IMR-90 (cell line): Measurements from ENCODE around the gene AUTS2. TPM values are rescaled to one million over a fixed set of nuclear protein-coding genes. Genes with fewer than 3 reads are reported as not detected.

Source experiments
- ATAC-seq: fragments of 200-7000 bp; cut with Tn5 transposase; 2 replicates; pipeline ENCODE4 v1.9.1; 2020; ENCODE audit warnings: low read depth, mild to moderate bottlenecking, moderate library complexity
- BruUV-seq: library from RNA; stranded (reverse); fragments of 400-500 nt; replicated peaks from 2 replicates; lab custom pipeline; 2021; lab: Mats Ljungman, UMichigan
- CTCF ChIA-PET: fragments of 300-600 bp; formaldehyde crosslinking; extraction: SDS; loops from one replicate; lab custom pipeline; 2021; ENCODE audit warnings: antibody characterized with exemption; lab: Yijun Ruan, JAX
- POLR2A ChIA-PET: fragments of 300-600 bp; sonication (Branson Sonifier 250); formaldehyde crosslinking; loops from one replicate; lab custom pipeline; 2022; ENCODE audit warnings: antibody characterized with exemption; ENCODE audit not compliant: unreplicated experiment; lab: Charles Lee
- DNase-seq: peaks from one replicate; pipeline ENCODE4 v3.0.0; 2013
- H2AFZ ChIP-seq: replicated peaks from 2 replicates; pipeline ENCODE3; 2013; ENCODE audit warnings: low read length, mild to moderate bottlenecking; ENCODE audit not compliant: poor library complexity
- H2AK5ac ChIP-seq: 2 replicates; pipeline ENCODE4 v1.6.1; 2013; ENCODE audit warnings: low read depth, low read length, inconsistent platforms
- H2AK9ac ChIP-seq: replicated peaks from 2 replicates; pipeline ENCODE3; 2013; ENCODE audit warnings: mild to moderate bottlenecking, low read depth, low read length, moderate library complexity; ENCODE audit not compliant: poor library complexity
- H2BK120ac ChIP-seq: 2 replicates; pipeline ENCODE4 v1.6.1; 2013; ENCODE audit warnings: low read depth, low read length, inconsistent platforms
- H2BK15ac ChIP-seq: 3 replicates; pipeline ENCODE4 v1.6.1; 2013; ENCODE audit warnings: low read depth, low read length, inconsistent platforms
- H2BK20ac ChIP-seq: 2 replicates; pipeline ENCODE4 v1.6.1; 2013; ENCODE audit warnings: low read depth, mild to moderate bottlenecking, inconsistent platforms, low read length, moderate library complexity
- H2BK5ac ChIP-seq: 2 replicates; pipeline ENCODE4 v1.6.1; 2013; ENCODE audit warnings: mild to moderate bottlenecking, low read depth, low read length, inconsistent platforms; ENCODE audit not compliant: poor library complexity, severe bottlenecking
- H3K14ac ChIP-seq: replicated peaks from 2 replicates; pipeline ENCODE4 v1.6.1; 2013; ENCODE audit warnings: low read depth, low read length, inconsistent platforms
- H3K18ac ChIP-seq: 2 replicates; pipeline ENCODE4 v1.6.1; 2013; ENCODE audit warnings: low read depth, low read length, control low read depth
- H3K23ac ChIP-seq: 2 replicates; pipeline ENCODE4 v1.6.1; 2013; ENCODE audit warnings: low read depth, low read length, inconsistent platforms
- H3K27ac ChIP-seq: 2 replicates; pipeline ENCODE4 v1.5.1; 2013; ENCODE audit warnings: mild to moderate bottlenecking, control low read depth, low read length; ENCODE audit not compliant: insufficient read depth
- H3K27me3 ChIP-seq: 2 replicates; pipeline ENCODE4 v1.6.1; 2013; ENCODE audit warnings: low read length; ENCODE audit not compliant: control insufficient read depth, insufficient read depth
- H3K36me3 ChIP-seq: 2 replicates; pipeline ENCODE4 v1.6.1; 2013; ENCODE audit warnings: low read length, mixed read lengths; ENCODE audit not compliant: control insufficient read depth, insufficient read depth
- H3K4ac ChIP-seq: 2 replicates; pipeline ENCODE4 v1.6.1; 2013; ENCODE audit warnings: low read depth, low read length, inconsistent platforms
- H3K4me1 ChIP-seq: 2 replicates; pipeline ENCODE4 v1.6.1; 2013; ENCODE audit warnings: low read length, mixed read lengths; ENCODE audit not compliant: control insufficient read depth, insufficient read depth
- H3K4me2 ChIP-seq: 2 replicates; pipeline ENCODE4 v1.6.1; 2013; ENCODE audit warnings: low read depth, mild to moderate bottlenecking, control low read depth, low read length, moderate library complexity
- H3K4me3 ChIP-seq: 2 replicates; pipeline ENCODE4 v1.5.1; 2013; ENCODE audit warnings: low read depth, mild to moderate bottlenecking, control low read depth, low read length, moderate library complexity; ENCODE audit not compliant: insufficient read depth
- H3K56ac ChIP-seq: 2 replicates; pipeline ENCODE4 v1.6.1; 2013; ENCODE audit warnings: low read length, inconsistent platforms; ENCODE audit not compliant: insufficient read depth; ENCODE audit errors: extremely low read depth
- H3K79me1 ChIP-seq, 2 experiments: 2 replicates each; pipeline ENCODE4 v1.6.1; 2013; ENCODE audit warnings: low read length in 2 of 2, inconsistent platforms in 1 of 2, low read depth in 1 of 2
- H3K9ac ChIP-seq: 2 replicates; pipeline ENCODE4 v1.6.1; 2013; ENCODE audit warnings: low read depth, low read length, control low read depth
- H3K9me1 ChIP-seq: 2 replicates; pipeline ENCODE4 v1.6.1; 2013; ENCODE audit warnings: low read length, inconsistent platforms; ENCODE audit not compliant: insufficient read depth
- H3K9me3 ChIP-seq: 2 replicates; pipeline ENCODE4 v1.6.1; 2013; ENCODE audit warnings: low read length; ENCODE audit not compliant: control insufficient read depth, insufficient read depth
- H4K20me1 ChIP-seq: 2 replicates; pipeline ENCODE4 v1.6.1; 2013; ENCODE audit warnings: low read length, inconsistent platforms; ENCODE audit not compliant: insufficient read depth
- H4K5ac ChIP-seq: 2 replicates; pipeline ENCODE4 v1.6.1; 2013; ENCODE audit warnings: mild to moderate bottlenecking, low read depth, low read length, control low read depth
- H4K8ac ChIP-seq, 2 experiments: 2 replicates each; pipeline ENCODE4 v1.6.1; 2013; ENCODE audit warnings: low read depth in 2 of 2, low read length in 2 of 2, control low read depth in 1 of 2, inconsistent platforms in 1 of 2
- H4K91ac ChIP-seq: 2 replicates; pipeline ENCODE4 v1.6.1; 2013; ENCODE audit warnings: low read depth, low read length, inconsistent platforms; ENCODE audit not compliant: insufficient read depth
- BHLHE40 ChIP-seq: fragments of 150-350 bp; IDR thresholded peaks from 2 replicates; pipeline ENCODE4 v1.6.1; 2016; ENCODE audit warnings: mild to moderate bottlenecking, low read depth, low read length
- CEBPB ChIP-seq: IDR thresholded peaks from 2 replicates; pipeline ENCODE4 v1.6.1; 2012; ENCODE audit warnings: low read depth, low read length, improper control_type of control experiment
- CHD1 ChIP-seq: IDR thresholded peaks from 2 replicates; pipeline ENCODE4 v1.6.1; 2012; ENCODE audit warnings: low read depth, low read length, improper control_type of control experiment
- MAFK ChIP-seq: IDR thresholded peaks from 2 replicates; pipeline ENCODE4 v1.6.1; 2012; ENCODE audit warnings: low read depth, low read length, improper control_type of control experiment
- MAZ ChIP-seq: IDR thresholded peaks from 2 replicates; pipeline ENCODE4 v1.6.1; 2012; ENCODE audit warnings: low read depth, mild to moderate bottlenecking, low read length, improper control_type of control experiment, moderate library complexity, borderline replicate concordance
- MXI1 ChIP-seq: IDR thresholded peaks from 2 replicates; pipeline ENCODE4 v1.6.1; 2012; ENCODE audit warnings: low read depth, mild to moderate bottlenecking, low read length, moderate library complexity, borderline replicate concordance
- NFE2L2 ChIP-seq: fragments of 150-350 bp; IDR thresholded peaks from 2 replicates; pipeline ENCODE4 v1.6.1; 2016; ENCODE audit warnings: low read depth, mild to moderate bottlenecking, low read length
- POLR2A ChIP-seq: IDR thresholded peaks from 2 replicates; pipeline ENCODE4 v1.6.1; 2012; ENCODE audit warnings: mild to moderate bottlenecking, low read depth, low read length
- RCOR1 ChIP-seq: IDR thresholded peaks from 2 replicates; pipeline ENCODE4 v1.6.1; 2012; ENCODE audit warnings: mild to moderate bottlenecking, low read length, improper control_type of control experiment; ENCODE audit not compliant: insufficient replicate concordance
- RFX5 ChIP-seq: IDR thresholded peaks from 2 replicates; pipeline ENCODE4 v1.8.0; 2012; ENCODE audit warnings: low read depth, mild to moderate bottlenecking, low read length, moderate library complexity
- SMC3 ChIP-seq: fragments of 150-350 bp; IDR thresholded peaks from 2 replicates; pipeline ENCODE4 v1.6.1; 2016; ENCODE audit warnings: low read depth, mild to moderate bottlenecking, antibody characterized with exemption, low read length, moderate library complexity
- WGBS, 2 experiments: methylation state at CpG; one replicate each; pipeline versions ENCODE4 v1.1.5 to v1.1.7; 2013; ENCODE audit warnings: missing lambda C conversion rate in 2 of 2; ENCODE audit not compliant: insufficient read length in 1 of 2; ENCODE audit errors: extremely low coverage in 2 of 2; 5-methylcytosine and 5-hydroxymethylcytosine counted together
- dilution Hi-C: fragments of 300-500 bp; cut with HindIII; formaldehyde crosslinking; loops from one replicate; pipeline ENCODE4 v1.14.3; 2018; ENCODE audit warnings: low sequenced_read_pairs; ENCODE audit not compliant: unreplicated experiment
- in situ Hi-C: fragments of 300-500 bp; cut with MboI; formaldehyde crosslinking; loops from 3 replicates; pipeline ENCODE4 v1.14.3; 2019; ENCODE audit warnings: low sequenced_read_pairs, inconsistent platforms, mixed read lengths
- intact Hi-C: fragments of 100-400 bp; cut with micrococcal nuclease; formaldehyde crosslinking; loops from 2 replicates; pipeline ENCODE4 v1.10.0; 2022
- polyA plus RNA-seq, 3 experiments: library from polyadenylated mRNA; depleted of rRNA; stranded (reverse); fragments of >200 nt; gene quantifications; 2 replicates each; pipeline ENCODE4 v1.2.3, GENCODE V29; 2012; ENCODE audit warnings: low replicate concordance in 1 of 3
- total RNA-seq: library from RNA; depleted of rRNA; stranded (reverse); fragments of >200 nt; gene quantifications from 2 replicates; pipeline ENCODE4 v1.2.3, GENCODE V29; 2012
- TF ChIP-seq, protein P1 (sequence below): fragments of 150-350 bp; IDR thresholded peaks from 2 replicates; pipeline ENCODE4 v1.6.1; 2016; ENCODE audit warnings: low read depth, mild to moderate bottlenecking, low read length, moderate library complexity, borderline replicate concordance
- TF ChIP-seq, protein P2 (sequence below): conservative IDR thresholded peaks from 2 replicates; pipeline ENCODE4 v1.5.1; 2012; ENCODE audit warnings: mild to moderate bottlenecking, low read depth, low read length, improper control_type of control experiment

Gene AUTS2
- total and polyA plus RNA-seq, 2 of the 4 experiments (the other 2 are of a cell fraction): 0.90 to 3.0 TPM

DNA sequence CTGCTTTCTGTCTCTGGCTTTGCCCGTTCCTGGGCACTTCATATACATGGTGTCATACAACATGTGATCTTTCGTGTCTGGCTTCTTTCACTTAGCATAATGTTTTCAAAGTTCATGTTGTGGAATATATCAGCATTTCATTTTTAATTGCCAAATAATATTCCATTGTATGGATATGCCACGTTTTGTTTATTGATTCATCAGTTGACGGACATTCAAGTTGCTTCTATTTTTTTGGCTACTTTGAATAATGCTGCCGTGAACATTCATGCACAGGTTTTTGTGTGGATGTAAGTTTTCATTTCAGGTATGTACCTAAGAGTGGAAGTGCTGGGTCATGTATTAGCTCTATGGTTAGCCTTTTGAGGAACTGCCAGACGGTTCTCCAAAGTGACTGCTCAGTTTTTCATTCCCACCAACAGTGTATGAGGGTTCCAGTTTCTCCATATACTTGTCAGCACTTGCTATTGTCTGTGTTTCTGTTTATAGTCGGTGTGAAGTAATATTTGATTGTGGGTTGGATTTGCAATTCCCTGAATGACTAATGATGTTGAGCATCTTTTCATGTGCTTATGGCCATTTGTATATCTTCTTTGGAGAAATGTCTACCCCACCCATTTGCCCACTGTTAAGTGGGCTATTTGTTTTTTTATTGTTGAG is 1132.3 kb downstream of the AUTS2 start:
- H3K27me3 ChIP-seq: no peaks in the 10 kb centered on the region
- H2AK5ac ChIP-seq: no peak overlapping the region
- no peak overlapping the region for H2AFZ ChIP-seq
- H2AK9ac ChIP-seq: no peak overlapping the region
- no peak overlapping the region for H3K18ac ChIP-seq
- no peak overlapping the region for H4K91ac ChIP-seq
- H3K9me1 ChIP-seq: peaks cover 3% of the 10 kb centered on the region; the same call in 1 of the 2 replicates
- H3K9me3 ChIP-seq: no peaks in the 10 kb centered on the region
- no peak overlapping the region for H4K5ac ChIP-seq
- no peak overlapping the region for H3K14ac ChIP-seq
- H4K8ac ChIP-seq: no peak overlapping the region
- no peak overlapping the region for H3K56ac ChIP-seq
- no peaks in the 10 kb centered on the region for H4K20me1 ChIP-seq
- no TSS peak for BruUV-seq
- no peak overlapping the region for H3K23ac ChIP-seq
- ChIA-PET CTCF (no interaction called here), POLR2A (no interaction called here)
- intact Hi-C loops: no loop called here
- no peak for TF ChIP-seq CHD1
- no peak for TF ChIP-seq MXI1
- no peak for TF ChIP-seq MAFK
- TF ChIP-seq NFE2L2: no peak
- TF ChIP-seq POLR2A: no peak
- no peak for TF ChIP-seq MAZ
- no peak for TF ChIP-seq BHLHE40
- no peak for TF ChIP-seq RFX5
- TF ChIP-seq, protein P1, sequence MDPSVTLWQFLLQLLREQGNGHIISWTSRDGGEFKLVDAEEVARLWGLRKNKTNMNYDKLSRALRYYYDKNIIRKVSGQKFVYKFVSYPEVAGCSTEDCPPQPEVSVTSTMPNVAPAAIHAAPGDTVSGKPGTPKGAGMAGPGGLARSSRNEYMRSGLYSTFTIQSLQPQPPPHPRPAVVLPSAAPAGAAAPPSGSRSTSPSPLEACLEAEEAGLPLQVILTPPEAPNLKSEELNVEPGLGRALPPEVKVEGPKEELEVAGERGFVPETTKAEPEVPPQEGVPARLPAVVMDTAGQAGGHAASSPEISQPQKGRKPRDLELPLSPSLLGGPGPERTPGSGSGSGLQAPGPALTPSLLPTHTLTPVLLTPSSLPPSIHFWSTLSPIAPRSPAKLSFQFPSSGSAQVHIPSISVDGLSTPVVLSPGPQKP: no peak
- no peak for TF ChIP-seq RCOR1
- TF ChIP-seq, protein P2, sequence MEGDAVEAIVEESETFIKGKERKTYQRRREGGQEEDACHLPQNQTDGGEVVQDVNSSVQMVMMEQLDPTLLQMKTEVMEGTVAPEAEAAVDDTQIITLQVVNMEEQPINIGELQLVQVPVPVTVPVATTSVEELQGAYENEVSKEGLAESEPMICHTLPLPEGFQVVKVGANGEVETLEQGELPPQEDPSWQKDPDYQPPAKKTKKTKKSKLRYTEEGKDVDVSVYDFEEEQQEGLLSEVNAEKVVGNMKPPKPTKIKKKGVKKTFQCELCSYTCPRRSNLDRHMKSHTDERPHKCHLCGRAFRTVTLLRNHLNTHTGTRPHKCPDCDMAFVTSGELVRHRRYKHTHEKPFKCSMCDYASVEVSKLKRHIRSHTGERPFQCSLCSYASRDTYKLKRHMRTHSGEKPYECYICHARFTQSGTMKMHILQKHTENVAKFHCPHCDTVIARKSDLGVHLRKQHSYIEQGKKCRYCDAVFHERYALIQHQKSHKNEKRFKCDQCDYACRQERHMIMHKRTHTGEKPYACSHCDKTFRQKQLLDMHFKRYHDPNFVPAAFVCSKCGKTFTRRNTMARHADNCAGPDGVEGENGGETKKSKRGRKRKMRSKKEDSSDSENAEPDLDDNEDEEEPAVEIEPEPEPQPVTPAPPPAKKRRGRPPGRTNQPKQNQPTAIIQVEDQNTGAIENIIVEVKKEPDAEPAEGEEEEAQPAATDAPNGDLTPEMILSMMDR: no peak
- no peak for TF ChIP-seq CEBPB
- no peak for TF ChIP-seq SMC3
- H3K4me3 ChIP-seq: no peak overlapping the region
- no peak overlapping the region for H2BK120ac ChIP-seq
- no peak overlapping the region for H3K9ac ChIP-seq
- H3K36me3 ChIP-seq: no peaks in the 10 kb centered on the region
- H3K4ac ChIP-seq: no peak overlapping the region
- 70% methylated on average over 2 of the region's 7 CpGs; no CpG with 5 or more reads in 1 of the 2 experiments for WGBS, 2 experiments
- H2BK5ac ChIP-seq: no peak overlapping the region
- peaks cover 2% of the 10 kb centered on the region for H3K4me1 ChIP-seq
- peaks cover under 1 to 19% of the 10 kb centered on the region in 2 experiments; a peak in 1 of 4 replicates for H3K79me1 ChIP-seq
- no peak overlapping the region for H2BK15ac ChIP-seq
- ATAC-seq (no peak), DNase-seq (no peak)
- dilution Hi-C loops: no loop called here
- in situ Hi-C loops: no loop called here
- H3K4me2 ChIP-seq: no peak overlapping the region
- no peak overlapping the region for H2BK20ac ChIP-seq
- no peak overlapping the region for H3K27ac ChIP-seq
